ENCODE data around the gene B4GALNT4.
"Not testable (repeated sequence)": the region's sequence is repeated elsewhere in the genome, so short reads cannot be mapped to it uniquely, and the experiment has no call there.

B4GALNT4 gene

GRCh38 chr11:406796-407650 lies 37.7 kb downstream of the B4GALNT4 start:
- peak; percentile 89 for DNase-seq (ENCODE audit: low read depth in 2 of 2)

DNA sequence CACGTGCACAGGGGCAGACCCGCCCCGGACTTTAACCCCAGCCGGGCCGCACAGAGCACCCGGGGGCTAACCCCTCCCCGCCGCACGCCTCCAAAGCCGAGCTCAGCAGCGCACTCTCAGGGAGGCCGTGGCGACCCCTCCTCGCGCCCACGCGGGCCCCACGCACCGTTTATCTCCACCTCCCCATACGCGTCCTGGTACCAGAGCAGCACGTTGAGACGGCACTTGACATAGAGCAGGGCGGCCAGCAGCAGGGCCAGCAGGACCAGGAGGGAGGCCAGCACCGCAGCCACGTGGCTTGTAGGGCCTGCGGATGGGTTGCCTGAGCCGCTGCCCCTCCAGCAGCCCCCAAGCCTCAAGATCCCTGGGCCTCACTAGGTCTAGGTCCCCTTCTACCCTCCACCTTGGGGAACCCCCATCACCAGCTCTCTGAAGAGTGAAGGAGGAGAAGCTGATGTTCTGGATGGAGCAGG lies 38.4 kb downstream of the B4GALNT4 start:
- DNase-seq (ENCODE audit: low read depth in 2 of 2), result no peak

- DNase-seq (ENCODE audit: low read depth in 2 of 2), result no peak
Measured at GRCh38 chr11:408154-409007, 39.1 kb downstream of the B4GALNT4 start.

DNA sequence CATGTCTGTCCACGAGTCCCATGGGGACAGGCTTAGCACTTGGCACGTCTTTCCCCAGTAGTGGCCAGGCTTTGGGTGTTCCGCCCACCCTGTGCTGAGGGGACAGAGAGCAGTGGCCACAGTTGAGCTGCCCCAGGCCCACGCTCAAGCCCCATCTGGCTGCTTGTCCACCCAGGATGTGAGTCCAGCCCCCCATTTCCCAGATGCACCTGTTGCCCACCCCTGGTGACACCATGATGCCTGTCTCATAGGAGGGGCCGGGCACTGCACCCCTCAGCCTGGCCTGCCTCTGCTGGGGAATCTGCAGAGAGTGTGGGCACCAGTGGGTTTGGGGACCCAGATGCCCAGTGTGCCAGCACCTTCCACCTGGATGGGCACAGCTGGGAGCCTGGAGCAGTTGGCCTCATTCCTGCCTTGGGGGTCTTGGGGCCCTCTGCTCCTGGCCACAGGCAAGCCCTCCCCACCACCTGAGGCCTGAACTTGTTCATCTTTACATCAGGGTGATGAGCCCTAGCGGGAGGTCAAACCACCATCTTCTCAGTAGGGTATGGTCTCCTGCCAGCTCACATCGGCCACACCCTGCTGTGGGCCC lies 39.8 kb downstream of the B4GALNT4 start:
- DNase-seq (ENCODE audit: low read depth in 2 of 2), result no peak

DNA sequence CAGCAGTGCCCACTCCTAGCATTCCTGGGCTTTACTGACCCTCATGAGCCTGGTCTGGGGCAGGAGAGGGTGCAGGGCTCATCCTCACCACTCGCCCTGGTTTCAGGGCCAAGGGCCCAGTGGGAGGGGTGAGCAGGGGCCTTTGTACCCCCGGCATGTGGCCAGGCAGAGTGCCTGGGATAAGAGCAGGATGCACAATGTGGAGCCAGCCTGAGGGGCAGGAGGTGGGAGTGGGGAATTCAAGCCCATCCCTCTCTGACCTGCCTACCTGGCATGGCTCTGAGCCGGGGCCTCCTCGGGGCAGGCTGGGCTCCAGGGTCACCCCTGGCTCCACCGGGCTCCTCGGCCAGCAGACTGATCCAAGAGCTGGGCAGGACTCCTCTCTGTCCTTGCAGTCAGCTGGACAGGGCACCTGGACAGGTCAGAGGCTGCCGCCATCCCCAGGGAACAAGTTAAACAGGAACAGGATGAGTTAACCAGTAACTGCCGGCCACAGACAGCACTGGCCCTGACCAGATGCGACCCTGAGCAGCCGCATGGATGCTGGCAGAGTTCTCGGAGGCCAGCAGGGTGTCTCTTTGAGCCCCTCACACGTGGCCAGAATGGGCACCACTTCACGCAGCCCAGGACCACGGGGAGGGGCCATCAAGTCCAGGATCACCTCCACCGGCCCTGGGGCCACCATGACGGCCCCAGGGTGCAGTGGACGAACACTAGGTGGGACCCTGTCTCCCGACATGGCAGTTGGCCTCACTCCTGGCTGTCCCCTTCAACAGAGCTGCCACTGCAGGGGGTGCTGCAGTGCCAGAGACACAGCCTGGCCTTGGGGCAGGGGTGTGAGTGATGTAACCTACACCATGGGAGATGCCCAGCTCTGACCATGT lies 40.5 kb downstream of the B4GALNT4 start:
- DNase-seq (ENCODE audit: low read depth in 2 of 2), result no peak

DNA sequence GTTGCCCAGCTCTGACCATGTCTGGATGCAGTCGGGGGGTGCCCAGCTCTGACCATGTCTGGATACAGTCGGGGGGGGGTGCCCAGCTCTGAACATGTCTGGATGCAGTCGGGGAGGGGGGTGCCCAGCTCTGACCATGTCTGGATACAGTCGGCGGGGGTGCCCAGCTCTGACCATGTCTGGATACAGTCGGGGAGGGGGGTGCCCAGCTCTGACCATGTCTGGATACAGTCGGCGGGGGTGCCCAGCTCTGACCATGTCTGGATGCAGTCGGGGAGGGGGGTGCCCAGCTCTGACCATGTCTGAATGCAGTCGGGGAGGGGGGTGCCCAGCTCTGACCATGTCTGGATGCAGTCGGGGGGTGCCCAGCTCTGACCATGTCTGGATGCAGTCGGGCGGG lies 41.4 kb downstream of the B4GALNT4 start:
- DNase-seq (ENCODE audit: low read depth in 2 of 2), result not testable (repeated sequence)

DNA sequence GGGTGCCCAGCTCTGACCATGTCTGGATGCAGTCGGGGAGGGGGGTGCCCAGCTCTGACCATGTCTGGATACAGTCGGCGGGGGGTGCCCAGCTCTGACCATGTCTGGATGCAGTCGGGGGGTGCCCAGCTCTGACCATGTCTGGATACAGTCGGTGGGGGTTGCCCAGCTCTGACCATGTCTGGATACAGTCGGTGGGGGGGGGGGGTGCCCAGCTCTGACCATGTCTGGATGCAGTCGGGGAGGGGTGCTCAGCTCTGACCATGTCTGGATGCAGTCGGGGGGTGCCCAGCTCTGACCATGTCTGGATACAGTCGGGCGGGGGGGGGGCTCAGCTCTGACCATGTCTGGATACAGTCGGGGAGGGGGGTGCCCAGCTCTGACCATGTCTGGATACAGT lies 42.2 kb downstream of the B4GALNT4 start:
- not testable (repeated sequence) for DNase-seq (ENCODE audit: low read depth in 2 of 2)

DNA sequence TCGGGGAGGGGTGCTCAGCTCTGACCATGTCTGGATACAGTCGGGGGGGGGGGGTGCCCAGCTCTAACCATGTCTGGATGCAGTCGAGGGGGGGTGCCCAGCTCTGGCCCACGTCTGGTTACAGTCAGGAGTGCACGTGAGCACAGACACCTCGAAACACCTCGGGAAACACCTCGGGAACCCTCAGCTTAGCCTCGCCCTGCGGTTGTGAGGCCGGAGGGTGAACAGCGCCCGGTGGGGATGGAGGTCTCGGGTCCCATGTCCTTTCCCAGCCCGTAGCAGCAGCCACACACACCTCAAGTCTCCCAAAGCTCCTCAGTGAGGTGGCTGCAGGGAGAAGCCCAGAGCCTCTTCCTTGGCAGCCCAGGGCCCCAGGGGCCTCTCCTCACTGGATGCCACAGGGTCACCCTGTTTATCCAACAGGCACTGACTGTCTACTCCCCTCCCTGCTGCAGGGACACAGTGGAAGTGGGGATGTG lies 43.4 kb downstream of the B4GALNT4 start:
- DNase-seq (ENCODE audit: low read depth in 2 of 2), result no peak

- no peak for DNase-seq (ENCODE audit: low read depth in 2 of 2)
Measured at GRCh38 chr11:413120-414081, 44.1 kb downstream of the B4GALNT4 start.

GRCh38 chr11:414318-414857 lies 45.1 kb downstream of the B4GALNT4 start:
- DNase-seq (ENCODE audit: low read depth in 2 of 2), result no peak

- no peak for DNase-seq (ENCODE audit: low read depth in 2 of 2)
Measured at GRCh38 chr11:415640-416041, 46.3 kb downstream of the B4GALNT4 start.

GRCh38 chr11:416051-416756 lies 46.9 kb downstream of the B4GALNT4 start:
- no peak for DNase-seq (ENCODE audit: low read depth in 2 of 2)

DNA sequence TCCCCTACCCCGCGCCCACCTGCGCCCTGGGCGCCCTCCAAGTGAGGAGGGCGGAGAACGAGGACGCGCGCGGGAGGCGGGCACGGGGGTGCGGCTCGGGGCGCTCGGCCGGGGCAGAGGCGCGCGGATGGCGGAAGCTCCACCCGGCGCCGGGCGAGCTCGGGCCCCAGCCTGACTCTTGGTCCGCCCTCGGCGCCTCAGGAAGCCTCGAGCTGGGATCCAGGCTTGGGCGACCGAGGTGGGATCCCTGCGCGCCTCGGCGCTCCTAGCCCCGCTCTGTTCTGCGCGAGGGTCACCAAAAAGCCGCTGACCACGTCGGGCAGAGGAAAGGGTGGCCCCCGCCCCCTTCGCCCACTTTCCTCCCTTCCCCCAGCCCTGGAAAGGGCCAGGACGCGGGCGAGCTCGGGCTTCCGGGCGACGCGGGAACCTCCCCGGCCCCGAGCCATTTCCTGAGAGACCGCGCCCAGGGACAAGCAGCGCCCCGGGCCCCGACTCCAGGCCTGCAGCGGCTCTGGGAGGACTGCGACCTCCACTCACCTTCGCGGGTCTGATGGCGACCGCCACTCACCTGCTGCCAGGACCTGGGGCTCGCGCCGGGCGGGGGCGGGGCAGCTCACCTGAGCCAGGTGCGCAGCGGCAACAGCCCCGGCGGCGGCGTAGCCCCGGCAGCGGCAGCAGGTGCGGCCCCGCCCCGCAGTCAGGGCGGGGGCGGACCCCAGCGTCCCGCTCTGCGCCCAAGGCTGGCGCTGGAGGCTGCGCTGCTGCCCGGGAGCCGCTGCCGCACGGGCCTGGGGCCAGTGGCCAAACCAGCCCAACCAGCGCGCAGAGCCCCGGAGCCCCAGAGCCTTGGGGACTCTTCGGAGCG lies 47.7 kb downstream of the B4GALNT4 start:
- no peak for DNase-seq (ENCODE audit: low read depth in 2 of 2)

DNA sequence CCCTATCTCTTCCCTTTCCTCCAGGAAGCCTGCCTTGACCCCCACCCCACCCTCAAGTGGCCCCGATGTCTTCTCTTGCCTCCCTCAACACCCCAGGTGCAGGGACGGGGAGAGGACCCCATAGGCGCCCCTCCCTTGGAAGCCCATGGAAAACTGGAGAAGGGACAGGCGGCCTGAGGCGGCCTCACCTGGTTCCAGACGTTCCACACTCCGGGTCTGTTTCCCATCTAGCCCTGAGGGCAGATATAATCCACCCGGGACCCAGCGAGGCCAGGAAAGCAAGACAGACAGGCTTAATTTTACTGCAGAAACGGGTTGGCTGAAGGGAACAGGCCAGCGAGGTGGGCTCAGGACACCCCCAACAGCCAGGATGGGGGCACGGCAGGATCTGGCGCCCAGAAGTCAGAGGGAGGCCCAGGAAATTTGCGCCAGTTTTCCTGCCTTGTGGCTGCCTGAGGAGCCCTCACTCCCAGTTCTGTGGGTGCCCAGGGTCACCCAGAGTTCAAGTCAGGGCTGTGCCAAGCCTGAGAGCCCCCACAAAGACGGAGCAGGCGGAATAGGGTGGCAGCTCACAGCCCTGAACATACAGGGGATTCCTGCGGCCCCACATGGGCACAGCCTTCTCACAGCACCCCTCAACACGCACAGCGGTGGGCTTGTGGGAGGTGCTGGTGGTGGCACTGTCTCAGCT lies 48.5 kb downstream of the B4GALNT4 start:
- no peak for DNase-seq (ENCODE audit: low read depth in 2 of 2)

GRCh38 chr11:418343-419247 lies 49.3 kb downstream of the B4GALNT4 start:
- no peak for DNase-seq (ENCODE audit: low read depth in 2 of 2)

GRCh38 chr11:419248-420005 lies 50.1 kb downstream of the B4GALNT4 start:
- DNase-seq (ENCODE audit: low read depth in 2 of 2), result no peak

All from stimulated activated CD8-positive, alpha-beta memory T cell treated with anti-CD3 and anti-CD28 coated beads, Interleukin-2, amount 100 ng/mL, for 48 hours (primary cell).